Activated naive CD4-positive, alpha-beta T cell treated with anti-CD3 and anti-CD28 coated beads for 36 hours (primary cell): ENCODE results near the gene PLPPR1. TPM values are rescaled to one million over a fixed set of nuclear protein-coding genes. Genes with fewer than 3 reads are reported as not detected.

ENCODE experiments used
- CTCF ChIA-PET: fragments of 350-600 bp; sonication (Branson Sonifier 250); formaldehyde crosslinking; loops from one replicate; lab custom pipeline; 2021; ENCODE audit warnings: antibody characterized with exemption; lab: Charles Lee
- DNase-seq: peaks from one replicate; pipeline ENCODE4 v3.0.0-alpha.2; 2020
- H3K27ac Mint-ChIP-seq: one replicate; pipeline ENCODE4 v1.8.0; 2021; ENCODE audit warnings: mild to moderate bottlenecking, mixed read lengths
- H3K27me3 Mint-ChIP-seq: one replicate; pipeline ENCODE4 v1.8.0; 2021; ENCODE audit warnings: low read depth, mixed read lengths
- H3K36me3 Mint-ChIP-seq: one replicate; pipeline ENCODE4 v1.8.0; 2021; ENCODE audit warnings: low read depth, mixed read lengths
- H3K4me1 Mint-ChIP-seq: one replicate; pipeline ENCODE4 v1.8.0; 2021; ENCODE audit warnings: low read depth, mixed read lengths
- H3K4me3 Mint-ChIP-seq: one replicate; pipeline ENCODE4 v1.8.0; 2021; ENCODE audit warnings: mild to moderate bottlenecking, moderate library complexity, mixed read lengths
- H3K9me3 Mint-ChIP-seq: one replicate; pipeline ENCODE4 v1.8.0; 2021; ENCODE audit warnings: mixed read lengths
- intact Hi-C: fragments of 100-400 bp; cut with micrococcal nuclease; formaldehyde crosslinking; loops from one replicate; pipeline ENCODE4 v1.15.1; 2023
- total RNA-seq, 2 experiments: library from RNA; stranded (reverse); gene quantifications; one replicate each; pipeline ENCODE4 v1.2.3, GENCODE V29; 2021

The PLPPR1 gene
- total RNA-seq, 2 experiments from 2014 or later, result not detected

DNA sequence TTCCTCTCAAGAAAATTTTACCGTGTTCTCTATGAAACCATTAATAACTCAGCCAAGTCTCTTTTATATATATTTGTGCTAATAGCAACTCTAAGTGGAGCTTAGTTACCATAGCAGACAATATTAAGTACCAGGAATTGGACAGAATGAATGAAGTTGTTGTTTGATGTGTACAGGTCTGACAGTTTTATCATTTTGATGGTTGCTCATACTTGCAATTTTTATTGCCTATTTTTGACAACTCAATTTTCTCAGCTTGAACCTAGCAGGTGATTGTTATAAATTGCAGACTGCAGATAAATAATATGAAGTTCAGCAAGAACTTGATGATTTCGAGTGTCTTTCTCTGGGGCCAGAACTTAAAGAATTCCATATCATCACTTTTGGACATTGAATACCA is 163.2 kb downstream of the PLPPR1 start:
- intact Hi-C loops, result no loop called here
- no peak overlapping the region for H3K27ac Mint-ChIP-seq
- no peaks in the 10 kb centered on the region for H3K36me3 Mint-ChIP-seq
- no peaks in the 10 kb centered on the region for H3K9me3 Mint-ChIP-seq
- H3K27me3 Mint-ChIP-seq, result peaks cover 6% of the 10 kb centered on the region
- CTCF ChIA-PET, result no interaction called here
- H3K4me3 Mint-ChIP-seq, result no peak overlapping the region
- DNase-seq, result no peak
- no peaks in the 10 kb centered on the region for H3K4me1 Mint-ChIP-seq

DNA sequence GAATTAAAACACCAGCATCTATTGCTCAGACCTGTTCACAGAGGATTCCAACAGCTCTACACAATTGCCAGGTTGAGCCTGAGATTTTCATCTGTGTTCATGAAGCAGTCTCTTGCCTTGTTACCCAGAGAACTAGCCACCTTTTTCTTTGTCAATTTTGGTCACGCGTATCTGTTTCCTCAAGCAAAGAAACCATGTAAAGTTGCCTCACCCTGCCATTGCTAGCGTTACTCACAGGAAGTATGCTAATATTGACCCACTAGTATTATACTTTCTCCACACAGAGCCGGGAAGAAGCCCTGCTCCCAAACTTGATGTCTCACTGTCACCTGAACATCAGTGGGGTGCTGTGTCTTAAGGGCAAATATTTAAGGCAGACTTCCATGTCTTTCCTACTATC is 168.5 kb downstream of the PLPPR1 start:
- no peak for DNase-seq
- H3K9me3 Mint-ChIP-seq, result no peaks in the 10 kb centered on the region
- intact Hi-C loops, result no loop called here
- no peak overlapping the region for H3K27ac Mint-ChIP-seq
- H3K27me3 Mint-ChIP-seq, result peaks cover 4% of the 10 kb centered on the region
- H3K4me3 Mint-ChIP-seq, result no peak overlapping the region
- no peaks in the 10 kb centered on the region for H3K36me3 Mint-ChIP-seq
- CTCF ChIA-PET, result no interaction called here
- no peaks in the 10 kb centered on the region for H3K4me1 Mint-ChIP-seq

- CTCF ChIA-PET, result no interaction called here
- no peak overlapping the region for H3K27ac Mint-ChIP-seq
- DNase-seq, result no peak
- peaks cover 2% of the 10 kb centered on the region for H3K27me3 Mint-ChIP-seq
- no peaks in the 10 kb centered on the region for H3K4me1 Mint-ChIP-seq
- no peak overlapping the region for H3K4me3 Mint-ChIP-seq
- intact Hi-C loops, result no loop called here
- H3K9me3 Mint-ChIP-seq, result no peaks in the 10 kb centered on the region
- H3K36me3 Mint-ChIP-seq, result no peaks in the 10 kb centered on the region
Observed at GRCh38 chr9:101200852-101201251, 172.3 kb downstream of the PLPPR1 start.

DNA sequence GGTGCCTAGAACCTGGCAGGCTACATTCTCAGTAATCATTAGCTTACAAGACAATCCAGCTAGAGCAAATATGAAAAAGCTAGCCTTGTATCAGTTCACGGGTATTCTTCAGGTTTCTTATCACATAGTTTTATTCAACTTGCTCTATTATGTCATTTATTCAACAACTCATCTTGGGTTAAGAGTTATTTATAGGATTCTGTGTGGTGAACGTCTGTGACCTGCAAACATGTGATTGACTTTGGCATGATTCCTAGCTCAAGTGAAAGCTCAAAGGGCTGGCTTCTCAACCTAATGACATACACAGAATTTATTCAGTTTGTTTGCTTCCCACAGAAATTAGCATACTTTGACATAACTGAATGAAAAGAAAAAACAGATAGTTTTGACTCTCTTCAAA is 173.1 kb downstream of the PLPPR1 start:
- no peaks in the 10 kb centered on the region for H3K9me3 Mint-ChIP-seq
- intact Hi-C loops, result no loop called here
- no peaks in the 10 kb centered on the region for H3K36me3 Mint-ChIP-seq
- CTCF ChIA-PET, result no interaction called here
- no peaks in the 10 kb centered on the region for H3K4me1 Mint-ChIP-seq
- H3K27ac Mint-ChIP-seq, result no peak overlapping the region
- peaks cover 2% of the 10 kb centered on the region for H3K27me3 Mint-ChIP-seq
- no peak overlapping the region for H3K4me3 Mint-ChIP-seq
- DNase-seq, result no peak

DNA sequence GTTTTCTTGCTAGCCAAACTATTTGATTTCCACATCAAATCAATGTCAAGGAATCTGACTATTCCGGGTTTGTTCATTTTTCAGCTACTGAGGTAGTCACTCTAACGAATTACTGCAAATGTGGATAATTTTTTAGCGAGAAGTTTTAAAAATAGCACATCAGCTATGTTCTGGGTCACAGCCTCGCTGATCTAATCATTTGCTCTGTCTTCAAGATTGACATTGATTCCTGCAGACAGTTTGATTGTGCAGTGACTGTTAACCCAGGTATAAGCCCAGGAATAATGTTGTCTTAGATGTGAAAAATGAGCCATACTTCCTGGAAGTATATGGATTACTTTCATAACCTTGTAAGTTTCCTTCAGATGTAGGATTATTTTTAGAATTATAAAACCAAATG is 181.1 kb downstream of the PLPPR1 start:
- no peaks in the 10 kb centered on the region for H3K27me3 Mint-ChIP-seq
- H3K9me3 Mint-ChIP-seq, result no peaks in the 10 kb centered on the region
- no peak for DNase-seq
- H3K27ac Mint-ChIP-seq, result no peak overlapping the region
- no peak overlapping the region for H3K4me3 Mint-ChIP-seq
- H3K36me3 Mint-ChIP-seq, result no peaks in the 10 kb centered on the region
- intact Hi-C loops, result no loop called here
- H3K4me1 Mint-ChIP-seq, result no peaks in the 10 kb centered on the region
- CTCF ChIA-PET, result no interaction called here

GRCh38 chr9:101212661-101213060 is 184.1 kb downstream of the PLPPR1 start:
- H3K27ac Mint-ChIP-seq, result no peak overlapping the region
- DNase-seq, result no peak
- H3K4me1 Mint-ChIP-seq, result no peaks in the 10 kb centered on the region
- no peaks in the 10 kb centered on the region for H3K36me3 Mint-ChIP-seq
- intact Hi-C loops, result no loop called here
- H3K4me3 Mint-ChIP-seq, result no peak overlapping the region
- CTCF ChIA-PET, result no interaction called here
- peaks cover 4% of the 10 kb centered on the region for H3K27me3 Mint-ChIP-seq
- no peaks in the 10 kb centered on the region for H3K9me3 Mint-ChIP-seq

DNA sequence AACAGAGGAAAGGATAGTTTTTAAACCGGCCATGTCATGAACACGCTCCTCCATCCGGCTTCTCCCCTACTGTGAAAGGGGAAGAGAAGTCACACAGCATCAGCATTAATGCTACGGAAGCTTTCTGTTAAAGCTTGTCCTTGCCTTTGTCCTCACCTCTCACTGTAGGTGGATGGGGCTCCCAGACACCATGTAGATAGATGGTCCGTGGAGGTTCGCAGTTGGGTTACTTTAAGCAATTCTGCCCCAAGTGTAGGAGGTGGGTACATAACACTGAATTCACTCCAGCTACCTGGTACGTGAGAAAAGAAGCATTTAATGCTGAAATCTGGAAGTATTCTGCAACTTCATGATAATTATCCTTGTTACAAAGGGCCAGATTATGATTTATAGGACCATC is 190.5 kb downstream of the PLPPR1 start:
- DNase-seq, result no peak
- Mint-ChIP-seq H3K4me1 (no peaks in the 10 kb centered on the region), H3K27ac (no peak overlapping the region), H3K36me3 (no peaks in the 10 kb centered on the region), H3K9me3 (no peaks in the 10 kb centered on the region), H3K4me3 (no peak overlapping the region), H3K27me3 (peaks cover 4% of the 10 kb centered on the region)
- intact Hi-C loops, result no loop called here
- CTCF ChIA-PET, result interaction anchor here (1.1 kb wide), 1 partner anchor 500 kb away, joined by 3 read pairs; no protein-coding TSS in a partner anchor

DNA sequence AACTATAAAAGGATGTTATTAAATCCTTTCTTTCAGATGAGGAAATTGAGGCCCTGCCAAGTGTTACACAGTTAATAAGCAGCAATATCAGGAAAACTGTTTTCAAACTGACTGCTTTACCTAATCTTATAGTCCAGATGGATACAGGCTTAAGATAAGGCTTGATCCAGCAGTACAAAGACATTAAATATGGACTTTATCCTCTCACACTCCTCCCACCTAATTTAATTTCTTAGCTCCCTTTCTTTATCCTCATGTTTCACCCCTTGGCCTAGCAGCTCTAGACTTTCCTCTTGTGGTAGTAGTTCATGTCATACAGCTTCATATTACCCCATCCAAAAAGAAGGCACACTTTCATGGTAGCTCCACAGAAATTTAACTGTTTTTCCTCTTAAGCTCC is 191.8 kb downstream of the PLPPR1 start:
- CTCF ChIA-PET, result no interaction called here
- intact Hi-C loops, result no loop called here
- H3K36me3 Mint-ChIP-seq, result no peaks in the 10 kb centered on the region

DNA sequence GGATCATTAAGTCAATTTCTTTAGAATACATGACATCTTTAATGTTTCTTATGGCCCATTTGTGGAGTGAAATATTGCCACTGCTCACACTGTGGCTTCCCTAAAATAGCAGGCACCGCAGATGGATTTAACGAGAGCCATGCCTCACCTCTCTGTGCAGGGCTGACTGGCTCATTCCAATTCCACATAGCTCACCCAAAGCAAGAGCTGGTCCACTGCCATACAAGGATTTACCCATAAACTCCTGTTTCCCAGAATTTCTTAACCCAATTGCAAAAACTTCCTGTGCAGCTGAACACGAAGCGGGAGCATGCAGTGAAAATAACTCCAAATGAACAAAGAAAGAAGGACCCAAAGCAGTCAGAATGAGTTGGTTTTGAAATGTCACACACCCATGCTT is 196.7 kb downstream of the PLPPR1 start:
- Mint-ChIP-seq H3K36me3 (no peaks in the 10 kb centered on the region), H3K27me3 (peaks cover 3% of the 10 kb centered on the region), H3K4me3 (no peak overlapping the region), H3K27ac (no peak overlapping the region), H3K9me3 (no peaks in the 10 kb centered on the region), H3K4me1 (no peaks in the 10 kb centered on the region)
- CTCF ChIA-PET, result no interaction called here
- intact Hi-C loops, result no loop called here
- DNase-seq, result no peak

More for the DNA sequence above, 191.8 kb downstream of the PLPPR1 start:
- DNase-seq, result no peak
- Mint-ChIP-seq H3K27me3 (peaks cover 7% of the 10 kb centered on the region), H3K27ac (no peak overlapping the region), H3K9me3 (no peaks in the 10 kb centered on the region), H3K4me3 (no peak overlapping the region), H3K4me1 (no peaks in the 10 kb centered on the region)

DNA sequence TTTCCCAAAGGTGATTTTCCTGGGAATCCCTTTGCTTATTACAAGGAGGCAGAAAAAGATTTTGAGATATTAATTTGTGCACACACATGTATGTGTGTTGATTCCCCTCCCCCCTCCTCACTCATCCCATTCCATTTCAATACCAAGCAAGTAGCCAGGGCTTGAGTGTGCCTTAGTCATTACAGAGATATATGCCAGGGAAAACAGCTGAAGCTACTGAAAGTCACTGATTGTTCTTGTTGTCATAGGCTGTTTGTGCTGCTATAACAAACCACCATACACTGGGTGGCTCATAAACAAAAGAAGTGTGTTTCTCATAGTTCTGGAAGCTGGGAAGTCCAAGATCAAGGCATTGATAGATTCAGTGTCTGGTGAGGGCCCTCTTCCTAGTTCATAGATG is 197.6 kb downstream of the PLPPR1 start:
- Mint-ChIP-seq H3K27me3 (peaks cover 3% of the 10 kb centered on the region), H3K36me3 (no peaks in the 10 kb centered on the region), H3K4me1 (no peaks in the 10 kb centered on the region), H3K4me3 (no peak overlapping the region), H3K9me3 (no peaks in the 10 kb centered on the region), H3K27ac (no peak overlapping the region)
- no peak for DNase-seq
- CTCF ChIA-PET, result no interaction called here
- intact Hi-C loops, result no loop called here

DNA sequence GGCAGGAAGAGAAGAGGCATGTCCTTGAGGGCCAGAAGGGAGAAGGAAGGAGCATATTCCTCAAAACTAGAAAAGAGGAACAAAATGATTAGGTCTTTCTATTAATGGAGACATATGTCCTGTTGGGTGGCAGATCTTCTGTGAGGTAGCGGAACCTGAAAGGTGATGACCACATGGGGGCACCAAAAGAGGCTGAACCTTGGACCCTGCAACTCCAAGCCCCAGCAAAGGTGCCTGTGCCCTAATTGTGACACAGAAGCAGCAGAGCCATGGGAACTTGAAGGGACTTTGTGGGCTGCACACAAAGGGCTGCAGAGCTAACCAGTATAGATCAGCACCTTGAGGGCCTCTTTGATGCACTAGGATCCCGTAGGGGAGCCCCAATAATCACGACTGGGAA is 198.3 kb downstream of the PLPPR1 start:
- Mint-ChIP-seq H3K9me3 (no peaks in the 10 kb centered on the region), H3K36me3 (no peaks in the 10 kb centered on the region), H3K27ac (no peak overlapping the region), H3K4me3 (no peak overlapping the region), H3K4me1 (no peaks in the 10 kb centered on the region), H3K27me3 (peaks cover 3% of the 10 kb centered on the region)
- intact Hi-C loops, result no loop called here
- CTCF ChIA-PET, result interaction anchor here (0.6 kb wide), 1 partner anchor 21 kb away, joined by 3 read pairs; no protein-coding TSS in a partner anchor
- DNase-seq, result no peak

DNA sequence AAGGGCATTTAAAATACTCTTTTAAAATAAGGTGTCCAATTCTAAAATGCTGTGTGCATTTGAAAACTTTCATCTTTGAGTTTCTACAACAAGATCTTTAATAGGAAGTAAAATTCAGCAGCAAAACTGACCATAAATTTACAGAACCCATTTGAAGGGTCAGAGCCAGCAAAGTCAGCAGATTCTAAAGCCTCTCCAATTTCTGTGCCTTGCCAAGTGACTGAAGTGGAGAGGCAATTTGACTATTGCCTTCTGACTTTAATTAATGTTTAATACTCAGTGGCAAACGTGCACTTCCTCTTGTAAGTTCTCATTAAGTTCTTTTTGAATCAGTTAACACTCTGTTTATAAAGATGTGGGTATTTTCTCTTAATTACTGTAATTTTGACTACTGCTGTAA is 201.1 kb downstream of the PLPPR1 start:
- intact Hi-C loops, result no loop called here
- Mint-ChIP-seq H3K36me3 (no peaks in the 10 kb centered on the region), H3K4me3 (no peak overlapping the region), H3K9me3 (no peaks in the 10 kb centered on the region), H3K4me1 (no peaks in the 10 kb centered on the region), H3K27ac (no peak overlapping the region), H3K27me3 (peaks cover 5% of the 10 kb centered on the region)
- DNase-seq, result no peak
- CTCF ChIA-PET, result no interaction called here

GRCh38 chr9:101232405-101232977 is 204.0 kb downstream of the PLPPR1 start:
- H3K27ac Mint-ChIP-seq, result no peak overlapping the region
- H3K4me3 Mint-ChIP-seq, result no peak overlapping the region
- H3K36me3 Mint-ChIP-seq, result no peaks in the 10 kb centered on the region
- intact Hi-C loops, result no loop called here
- no peak for DNase-seq
- CTCF ChIA-PET, result no interaction called here
- H3K27me3 Mint-ChIP-seq, result peaks cover 6% of the 10 kb centered on the region
- no peaks in the 10 kb centered on the region for H3K9me3 Mint-ChIP-seq
- H3K4me1 Mint-ChIP-seq, result no peaks in the 10 kb centered on the region
